ENCODE results near the gene POP5.

POP5 gene

DNA sequence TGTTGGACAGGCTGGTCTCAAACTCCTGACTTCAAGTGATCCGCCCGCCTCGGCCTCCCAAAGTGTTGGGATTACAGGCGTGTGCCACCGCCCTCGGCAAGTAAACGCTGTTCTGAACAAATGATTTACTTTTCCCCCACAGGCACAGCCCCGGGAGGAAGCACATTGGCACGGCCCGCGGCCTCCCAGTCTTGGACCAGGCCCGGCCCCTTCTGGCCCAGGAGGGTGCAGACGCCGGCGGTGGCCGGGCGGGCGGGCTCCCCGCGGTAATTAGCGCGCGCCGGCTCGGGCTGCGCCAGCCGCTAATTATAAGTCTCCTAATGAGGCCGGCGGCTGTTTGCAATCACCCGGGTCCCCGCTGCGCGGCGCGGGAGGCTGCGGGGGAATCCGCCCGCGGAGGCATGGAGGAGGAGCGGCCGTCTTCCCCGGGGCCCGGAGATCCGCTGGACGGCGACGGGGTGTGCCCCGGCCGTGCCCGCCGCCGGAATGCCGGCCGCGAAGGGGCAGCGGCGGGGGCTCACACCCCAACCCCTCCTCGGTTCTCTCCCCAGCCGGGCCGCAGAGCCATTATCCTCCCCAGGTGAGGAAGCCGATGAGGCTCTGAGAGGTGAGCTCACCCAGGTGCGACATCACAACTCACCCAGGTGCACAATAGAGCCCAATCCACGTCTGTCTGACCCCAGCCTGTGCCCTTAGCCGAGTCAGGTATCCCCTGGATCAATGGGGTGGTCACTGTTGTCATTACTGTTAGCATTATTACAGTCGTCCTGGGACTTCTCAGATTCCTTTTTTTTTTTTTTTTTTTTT lies 3.3 kb upstream of the POP5 start:
- TF ChIP-seq, protein P1, sequence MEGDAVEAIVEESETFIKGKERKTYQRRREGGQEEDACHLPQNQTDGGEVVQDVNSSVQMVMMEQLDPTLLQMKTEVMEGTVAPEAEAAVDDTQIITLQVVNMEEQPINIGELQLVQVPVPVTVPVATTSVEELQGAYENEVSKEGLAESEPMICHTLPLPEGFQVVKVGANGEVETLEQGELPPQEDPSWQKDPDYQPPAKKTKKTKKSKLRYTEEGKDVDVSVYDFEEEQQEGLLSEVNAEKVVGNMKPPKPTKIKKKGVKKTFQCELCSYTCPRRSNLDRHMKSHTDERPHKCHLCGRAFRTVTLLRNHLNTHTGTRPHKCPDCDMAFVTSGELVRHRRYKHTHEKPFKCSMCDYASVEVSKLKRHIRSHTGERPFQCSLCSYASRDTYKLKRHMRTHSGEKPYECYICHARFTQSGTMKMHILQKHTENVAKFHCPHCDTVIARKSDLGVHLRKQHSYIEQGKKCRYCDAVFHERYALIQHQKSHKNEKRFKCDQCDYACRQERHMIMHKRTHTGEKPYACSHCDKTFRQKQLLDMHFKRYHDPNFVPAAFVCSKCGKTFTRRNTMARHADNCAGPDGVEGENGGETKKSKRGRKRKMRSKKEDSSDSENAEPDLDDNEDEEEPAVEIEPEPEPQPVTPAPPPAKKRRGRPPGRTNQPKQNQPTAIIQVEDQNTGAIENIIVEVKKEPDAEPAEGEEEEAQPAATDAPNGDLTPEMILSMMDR (conservative IDR thresholded peaks at IDR 0.05; ENCODE audit: low read length) = peak; percentile 21; the same call in 1 of the 2 replicates
- peak overlapping the region; percentile 29; the same call in 1 of the 2 replicates for H3K4me3 ChIP-seq (ENCODE audit: low read length)
- no peak for DNase-seq (ENCODE audit: low read depth)

DNA sequence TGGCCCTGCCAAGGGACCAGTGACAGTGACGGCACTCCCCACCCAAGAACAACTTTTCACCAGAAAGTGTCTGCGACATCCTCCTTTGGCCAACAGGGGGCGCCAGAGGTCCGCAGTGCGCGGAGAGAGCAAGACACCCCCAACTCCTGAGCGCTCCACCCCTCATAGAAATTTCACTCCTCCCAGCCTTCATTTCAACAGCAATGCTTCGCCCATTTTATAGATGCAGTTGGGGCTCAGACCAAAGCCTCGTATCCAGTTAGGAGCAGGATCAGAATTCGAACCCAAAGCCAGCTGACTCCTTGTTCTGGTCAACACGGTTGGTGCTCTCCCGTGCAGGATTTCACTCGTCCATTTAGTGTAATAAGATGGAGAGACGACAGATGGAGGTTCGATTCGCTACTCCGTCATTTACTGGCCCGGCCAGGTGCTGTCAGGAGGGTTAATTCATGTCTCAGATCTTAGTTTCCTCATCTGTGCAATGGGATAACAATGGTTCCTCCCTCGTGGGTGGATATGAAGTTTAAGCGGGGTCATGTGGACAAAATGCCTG lies 2.4 kb upstream of the POP5 start:
- peak overlapping the region; percentile 18 for H3K4me3 ChIP-seq (ENCODE audit: low read length)
- TF ChIP-seq, protein P1 (conservative IDR thresholded peaks at IDR 0.05; ENCODE audit: low read length) = peak; percentile 87
- DNase-seq (ENCODE audit: low read depth) = peak; percentile 50

DNA sequence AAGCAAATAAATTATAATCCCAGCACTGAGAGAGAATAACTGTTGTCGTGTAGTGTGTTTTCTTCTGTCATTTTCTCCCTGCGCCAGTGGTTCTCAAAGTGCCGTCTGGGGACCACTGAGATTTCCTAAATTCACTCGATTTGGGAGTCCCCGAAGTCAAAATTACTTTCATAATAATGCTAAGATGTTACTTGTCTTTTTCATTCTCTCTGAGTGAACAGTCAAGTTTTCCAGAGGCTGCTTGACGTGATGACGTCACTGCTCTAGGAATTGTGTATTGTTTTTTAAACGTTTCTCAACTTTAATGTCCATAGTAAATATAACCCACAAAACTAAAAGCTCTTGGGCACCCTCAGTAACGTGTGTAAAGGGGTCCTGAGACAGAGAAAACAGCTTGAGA lies 796 bp upstream of the POP5 start:
- TF ChIP-seq, protein P1 (conservative IDR thresholded peaks at IDR 0.05; ENCODE audit: low read length) = no peak
- peak overlapping the region; percentile 99 for H3K4me3 ChIP-seq (ENCODE audit: low read length)
- DNase-seq (ENCODE audit: low read depth) = no peak

DNA sequence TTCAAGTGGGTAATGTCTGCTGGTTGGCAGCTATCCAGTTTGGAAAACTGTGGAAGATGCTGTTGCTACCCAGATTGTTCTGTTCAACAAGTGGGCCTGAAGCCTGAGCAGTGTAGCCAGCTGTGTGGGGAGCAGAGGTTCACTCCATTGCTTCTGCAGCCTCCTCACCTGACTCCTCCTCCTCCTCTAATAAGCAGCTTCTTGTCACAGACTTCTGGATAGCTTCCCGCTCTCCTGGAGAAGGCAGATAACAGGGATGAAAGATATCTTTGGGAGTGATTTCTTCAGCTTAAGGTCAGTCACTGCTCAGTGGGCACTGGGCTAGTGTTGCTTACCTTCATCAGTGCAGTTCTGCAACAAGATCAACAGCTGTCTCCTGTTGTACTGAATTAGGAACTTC lies 2.0 kb downstream of the POP5 start:
- TF ChIP-seq, protein P1 (conservative IDR thresholded peaks at IDR 0.05; ENCODE audit: low read length) = no peak
- no peak overlapping the region for H3K4me3 ChIP-seq (ENCODE audit: low read length)
- no peak for DNase-seq (ENCODE audit: low read depth)

DNA sequence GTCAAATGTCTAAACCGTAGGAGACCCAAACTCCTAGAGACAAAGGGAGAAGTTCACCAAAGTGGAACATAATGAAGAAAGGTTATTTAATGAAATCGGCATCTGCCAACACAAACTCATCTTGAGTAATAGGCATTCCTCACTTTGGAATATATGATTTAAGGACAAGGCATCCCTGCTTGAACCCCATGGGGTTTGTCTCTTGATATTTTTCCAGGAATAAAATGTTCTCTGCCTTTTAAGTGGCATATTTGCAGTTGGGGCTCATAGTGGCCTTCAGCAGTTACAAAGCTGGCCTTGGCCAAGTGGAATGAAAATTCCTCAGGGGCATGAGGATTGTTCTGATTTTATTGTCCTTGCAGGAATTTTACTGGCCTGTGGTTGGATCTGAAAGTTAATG lies 7.1 kb downstream of the POP5 start:
- no peak overlapping the region for H3K4me3 ChIP-seq (ENCODE audit: low read length)
- DNase-seq (ENCODE audit: low read depth) = peak; percentile 18
- TF ChIP-seq, protein P1 (conservative IDR thresholded peaks at IDR 0.05; ENCODE audit: low read length) = no peak

DNA sequence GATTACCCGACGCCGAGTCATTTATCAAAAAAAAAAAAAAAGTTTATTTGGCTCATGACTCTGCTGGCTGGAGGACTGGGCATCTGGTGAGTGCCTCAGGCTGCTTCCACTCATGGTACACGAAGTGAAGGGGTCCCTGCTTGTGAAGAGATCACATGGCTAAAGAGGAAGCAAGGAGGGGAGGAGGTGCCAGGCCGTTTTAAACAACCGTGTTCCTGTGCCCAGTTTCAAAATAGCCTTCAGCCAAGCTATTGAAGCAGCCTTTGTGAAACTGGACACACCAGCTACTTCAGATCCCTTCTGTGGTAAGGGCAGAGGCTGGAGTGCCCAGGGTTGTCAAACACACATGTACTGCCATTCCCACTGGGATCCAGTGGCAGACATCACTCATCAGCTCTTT lies 7.6 kb downstream of the POP5 start:
- TF ChIP-seq, protein P1 (conservative IDR thresholded peaks at IDR 0.05; ENCODE audit: low read length) = no peak
- H3K4me3 ChIP-seq (ENCODE audit: low read length) = no peak overlapping the region
- no peak for DNase-seq (ENCODE audit: low read depth)

DNA sequence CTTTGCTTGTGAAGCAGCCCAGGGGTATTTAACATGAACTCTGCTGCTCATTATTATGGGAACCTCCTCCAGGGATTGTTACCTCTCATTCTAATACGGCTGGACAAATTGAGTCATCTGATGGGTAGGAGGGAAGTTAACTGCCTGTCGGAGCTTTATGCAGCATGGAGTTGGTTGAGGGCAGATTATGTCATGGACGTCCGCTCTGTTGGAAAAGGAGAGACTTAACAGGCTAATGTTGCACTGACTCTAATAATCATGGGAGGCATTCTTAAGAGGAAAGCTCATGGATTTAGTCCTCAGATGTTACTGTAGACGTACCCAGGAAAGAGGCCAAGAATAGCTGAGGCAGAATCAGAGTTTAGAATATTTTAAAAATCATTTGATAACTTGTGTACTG lies 9.9 kb downstream of the POP5 start:
- DNase-seq (ENCODE audit: low read depth) = no peak
- H3K4me3 ChIP-seq (ENCODE audit: low read length) = no peak overlapping the region
- TF ChIP-seq, protein P1 (conservative IDR thresholded peaks at IDR 0.05; ENCODE audit: low read length) = no peak

All from AG10803 (cell line).